DND-41 (cell line): ENCODE data around the gene STXBP4.

Experiments used
- EZH2 ChIP-seq: IDR thresholded peaks from 3 replicates; pipeline ENCODE4 v1.6.1; 2012; ENCODE audit warnings: borderline replicate concordance, low read depth, mild to moderate bottlenecking, moderate library complexity, low read length, inconsistent platforms; ENCODE audit not compliant: severe bottlenecking
- TF ChIP-seq, protein P1 (sequence below): IDR thresholded peaks from 2 replicates; pipeline ENCODE4 v1.5.1; 2012; ENCODE audit warnings: borderline replicate concordance, low read length, moderate library complexity, mild to moderate bottlenecking; ENCODE audit not compliant: poor library complexity, severe bottlenecking; ENCODE audit errors: extremely low read depth

DNA sequence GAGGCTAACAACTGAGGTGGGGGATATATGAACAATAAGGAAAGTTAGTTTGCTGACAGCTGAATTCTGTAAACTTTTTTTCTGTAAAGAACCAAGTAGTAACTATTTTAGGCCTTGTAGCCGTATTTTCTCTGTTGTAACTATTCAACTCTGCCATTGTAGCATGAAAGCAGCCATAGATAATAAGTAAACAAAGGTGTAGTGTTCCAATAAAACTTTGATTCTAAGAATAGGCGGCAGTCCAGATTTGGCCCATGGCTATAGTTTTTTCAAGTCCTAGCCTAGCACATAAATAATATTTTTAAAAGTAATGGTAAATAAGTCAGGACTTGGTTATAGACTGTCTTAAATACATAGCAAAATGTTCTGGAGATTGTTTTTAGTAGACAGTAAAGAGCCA lies 142.0 kb downstream of the STXBP4 start:
- TF ChIP-seq, protein P1, sequence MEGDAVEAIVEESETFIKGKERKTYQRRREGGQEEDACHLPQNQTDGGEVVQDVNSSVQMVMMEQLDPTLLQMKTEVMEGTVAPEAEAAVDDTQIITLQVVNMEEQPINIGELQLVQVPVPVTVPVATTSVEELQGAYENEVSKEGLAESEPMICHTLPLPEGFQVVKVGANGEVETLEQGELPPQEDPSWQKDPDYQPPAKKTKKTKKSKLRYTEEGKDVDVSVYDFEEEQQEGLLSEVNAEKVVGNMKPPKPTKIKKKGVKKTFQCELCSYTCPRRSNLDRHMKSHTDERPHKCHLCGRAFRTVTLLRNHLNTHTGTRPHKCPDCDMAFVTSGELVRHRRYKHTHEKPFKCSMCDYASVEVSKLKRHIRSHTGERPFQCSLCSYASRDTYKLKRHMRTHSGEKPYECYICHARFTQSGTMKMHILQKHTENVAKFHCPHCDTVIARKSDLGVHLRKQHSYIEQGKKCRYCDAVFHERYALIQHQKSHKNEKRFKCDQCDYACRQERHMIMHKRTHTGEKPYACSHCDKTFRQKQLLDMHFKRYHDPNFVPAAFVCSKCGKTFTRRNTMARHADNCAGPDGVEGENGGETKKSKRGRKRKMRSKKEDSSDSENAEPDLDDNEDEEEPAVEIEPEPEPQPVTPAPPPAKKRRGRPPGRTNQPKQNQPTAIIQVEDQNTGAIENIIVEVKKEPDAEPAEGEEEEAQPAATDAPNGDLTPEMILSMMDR, result no peak
- TF ChIP-seq EZH2, result no peak
